DOHH2 (cell line): ENCODE results near the gene RASAL2.
"Not testable (repeated sequence)": the region's sequence is repeated elsewhere in the genome, so short reads cannot be mapped to it uniquely, and the experiment has no call there.

ENCODE experiments used
- H3F3A ChIP-seq: fragments of 200-600 bp; sonication (generic), shearing (Covaris generic); 2 replicates; pipeline ENCODE4 v1.6.0; 2016; ENCODE audit warnings: antibody characterized with exemption, mild to moderate bottlenecking; ENCODE audit not compliant: control insufficient read depth, insufficient read depth
- H3K27ac ChIP-seq: fragments of 200-600 bp; sonication (generic); 2 replicates; pipeline ENCODE4 v1.5.1; 2014; ENCODE audit warnings: low read depth, mild to moderate bottlenecking, low read length, moderate library complexity
- H3K27me3 ChIP-seq: fragments of 200-600 bp; sonication (generic); 2 replicates; pipeline ENCODE4 v1.6.1; 2014; ENCODE audit warnings: mild to moderate bottlenecking, low read length, mixed read lengths; ENCODE audit not compliant: control insufficient read depth
- H3K36me3 ChIP-seq: fragments of 200-600 bp; sonication (generic); 2 replicates; pipeline ENCODE4 v1.6.1; 2014; ENCODE audit warnings: mild to moderate bottlenecking, low read length, moderate library complexity, mixed read lengths; ENCODE audit not compliant: control insufficient read depth
- H3K4me1 ChIP-seq: fragments of 200-600 bp; sonication (generic); 2 replicates; pipeline ENCODE4 v1.6.1; 2014; ENCODE audit warnings: mild to moderate bottlenecking, low read length, mixed read lengths; ENCODE audit not compliant: control insufficient read depth
- H3K4me2 ChIP-seq: fragments of 200-600 bp; sonication (generic); 2 replicates; pipeline ENCODE4 v1.6.0; 2014; ENCODE audit warnings: mild to moderate bottlenecking, low read length, moderate library complexity
- H3K4me3 ChIP-seq: fragments of 200-600 bp; sonication (generic); 2 replicates; pipeline ENCODE4 v1.5.1; 2014; ENCODE audit warnings: mild to moderate bottlenecking, low read length, mixed read lengths
- H3K79me2 ChIP-seq: fragments of 200-600 bp; sonication (generic); 2 replicates; pipeline ENCODE4 v1.6.1; 2014; ENCODE audit warnings: mild to moderate bottlenecking, low read length, mixed read lengths; ENCODE audit not compliant: control insufficient read depth
- H3K9me2 ChIP-seq: fragments of 200-600 bp; sonication (generic); replicated peaks from 2 replicates; pipeline ENCODE4 v1.6.1; 2014; ENCODE audit warnings: mild to moderate bottlenecking, low read length, mixed read lengths; ENCODE audit not compliant: control insufficient read depth
- H3K9me3 ChIP-seq: fragments of 200-600 bp; sonication (generic); 2 replicates; pipeline ENCODE4 v1.6.1; 2014; ENCODE audit warnings: antibody characterized with exemption, low read length, mixed read lengths; ENCODE audit not compliant: control insufficient read depth, insufficient read depth
- H4K20me1 ChIP-seq: fragments of 200-600 bp; sonication (generic); 2 replicates; pipeline ENCODE4 v1.6.0; 2014; ENCODE audit warnings: low read depth, mild to moderate bottlenecking, antibody characterized with exemption, low read length, moderate library complexity; ENCODE audit not compliant: control insufficient read depth, insufficient read depth
- EZH2phosphoT487 ChIP-seq: fragments of 200-600 bp; sonication (generic); IDR thresholded peaks from 2 replicates; pipeline ENCODE4 v1.6.1; 2017; ENCODE audit warnings: borderline replicate concordance, mild to moderate bottlenecking, antibody characterized with exemption, low read length, moderate library complexity, mixed read lengths
- TF ChIP-seq, protein P1 (sequence below): fragments of 200-600 bp; sonication (generic); IDR thresholded peaks from one replicate; pipeline ENCODE4 v1.5.1; 2014; ENCODE audit warnings: antibody characterized with exemption, mild to moderate bottlenecking, low read depth, low read length; ENCODE audit not compliant: poor library complexity, severe bottlenecking

RASAL2 gene

GRCh38 chr1:178345807-178346206 lies 251.9 kb downstream of the RASAL2 start:
- Histone ChIP-seq H3F3A (no peaks in the 10 kb centered on the region), H3K9me2 (no peaks in the 10 kb centered on the region), H3K9me3 (no peaks in the 10 kb centered on the region), H3K4me1 (no peaks in the 10 kb centered on the region), H3K27me3 (peaks cover 15% of the 10 kb centered on the region; the same call in 1 of the 2 replicates), H3K79me2 (no peaks in the 10 kb centered on the region), H3K36me3 (no peaks in the 10 kb centered on the region), H3K4me3 (no peak overlapping the region), H4K20me1 (no peaks in the 10 kb centered on the region), H3K4me2 (no peak overlapping the region), H3K27ac (no peak overlapping the region)
- TF ChIP-seq EZH2phosphoT487: no peak
- TF ChIP-seq, protein P1, sequence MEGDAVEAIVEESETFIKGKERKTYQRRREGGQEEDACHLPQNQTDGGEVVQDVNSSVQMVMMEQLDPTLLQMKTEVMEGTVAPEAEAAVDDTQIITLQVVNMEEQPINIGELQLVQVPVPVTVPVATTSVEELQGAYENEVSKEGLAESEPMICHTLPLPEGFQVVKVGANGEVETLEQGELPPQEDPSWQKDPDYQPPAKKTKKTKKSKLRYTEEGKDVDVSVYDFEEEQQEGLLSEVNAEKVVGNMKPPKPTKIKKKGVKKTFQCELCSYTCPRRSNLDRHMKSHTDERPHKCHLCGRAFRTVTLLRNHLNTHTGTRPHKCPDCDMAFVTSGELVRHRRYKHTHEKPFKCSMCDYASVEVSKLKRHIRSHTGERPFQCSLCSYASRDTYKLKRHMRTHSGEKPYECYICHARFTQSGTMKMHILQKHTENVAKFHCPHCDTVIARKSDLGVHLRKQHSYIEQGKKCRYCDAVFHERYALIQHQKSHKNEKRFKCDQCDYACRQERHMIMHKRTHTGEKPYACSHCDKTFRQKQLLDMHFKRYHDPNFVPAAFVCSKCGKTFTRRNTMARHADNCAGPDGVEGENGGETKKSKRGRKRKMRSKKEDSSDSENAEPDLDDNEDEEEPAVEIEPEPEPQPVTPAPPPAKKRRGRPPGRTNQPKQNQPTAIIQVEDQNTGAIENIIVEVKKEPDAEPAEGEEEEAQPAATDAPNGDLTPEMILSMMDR: no peak

DNA sequence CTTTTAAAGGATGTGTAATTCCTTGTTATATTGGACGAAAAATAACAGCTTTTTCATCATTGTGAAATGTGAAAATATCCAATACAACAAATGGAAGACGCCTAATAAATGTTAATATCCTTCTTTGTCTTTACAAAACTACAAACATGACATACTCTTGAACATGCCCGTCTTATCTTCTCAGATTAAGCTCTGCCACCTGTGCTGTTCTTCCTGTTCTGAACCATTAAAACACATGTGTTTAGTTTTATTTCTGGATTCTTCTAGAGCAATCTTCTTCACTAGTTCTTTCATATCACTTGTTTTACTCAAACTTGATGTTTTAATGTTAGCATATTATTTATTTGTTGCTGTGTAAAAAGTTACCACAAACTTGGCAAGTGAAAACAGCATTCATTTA lies 255.9 kb downstream of the RASAL2 start:
- TF ChIP-seq EZH2phosphoT487: no peak
- TF ChIP-seq, protein P1: no peak
- H3K36me3 ChIP-seq: no peaks in the 10 kb centered on the region
- no peak overlapping the region for H3K27ac ChIP-seq
- H3F3A ChIP-seq: no peaks in the 10 kb centered on the region
- H3K79me2 ChIP-seq: no peaks in the 10 kb centered on the region
- H3K4me1 ChIP-seq: no peaks in the 10 kb centered on the region
- H3K27me3 ChIP-seq: 0 out of 2 replicates have a peak, but pooled peaks cover 5% of the 10 kb centered on the region
- H3K4me3 ChIP-seq: no peak overlapping the region
- H3K9me3 ChIP-seq: no peaks in the 10 kb centered on the region
- H3K9me2 ChIP-seq: no peaks in the 10 kb centered on the region
- H3K4me2 ChIP-seq: no peak overlapping the region
- no peaks in the 10 kb centered on the region for H4K20me1 ChIP-seq

GRCh38 chr1:178351911-178352310 lies 258.0 kb downstream of the RASAL2 start:
- H3K27ac ChIP-seq, H3K36me3 ChIP-seq, H3K9me2 ChIP-seq, H3K4me2 ChIP-seq, H3K9me3 ChIP-seq, H3K4me1 ChIP-seq, H4K20me1 ChIP-seq, H3F3A ChIP-seq, H3K27me3 ChIP-seq, H3K79me2 ChIP-seq, H3K4me3 ChIP-seq: not testable (repeated sequence)

- H3K27me3 ChIP-seq: no peaks in the 10 kb centered on the region
- TF ChIP-seq, protein P1: no peak
- no peak for TF ChIP-seq EZH2phosphoT487
- no peak overlapping the region for H3K4me2 ChIP-seq
- H3F3A ChIP-seq: no peaks in the 10 kb centered on the region
- H3K4me3 ChIP-seq: no peak overlapping the region
- H3K9me2 ChIP-seq: no peaks in the 10 kb centered on the region
- no peaks in the 10 kb centered on the region for H3K9me3 ChIP-seq
- H3K79me2 ChIP-seq: no peaks in the 10 kb centered on the region
- H3K4me1 ChIP-seq: no peaks in the 10 kb centered on the region
- no peaks in the 10 kb centered on the region for H4K20me1 ChIP-seq
- H3K27ac ChIP-seq: no peak overlapping the region
- no peaks in the 10 kb centered on the region for H3K36me3 ChIP-seq
Observed at GRCh38 chr1:178352790-178353416, 259.0 kb downstream of the RASAL2 start.
